RCC 7860 (cell line): Measurements from ENCODE around the gene SS18.

Experiments used
- DNase-seq: peaks from one replicate; pipeline ENCODE4 v3.0.0-alpha.2; 2015; ENCODE audit warnings: low spot score
- FAIRE-seq: peaks from 2 replicates; lab custom pipeline; 2012; peaks lifted over from hg19 to GRCh38; lab: Jason Lieb, UNC

The SS18 gene

GRCh38 chr18:26074246-26074645 lies 16.2 kb downstream of the SS18 start:
- FAIRE-seq, result no peak
- DNase-seq, result no peak

- FAIRE-seq (no peak), DNase-seq (no peak)
Measured at GRCh38 chr18:26073758-26074157, 16.7 kb downstream of the SS18 start.

DNA sequence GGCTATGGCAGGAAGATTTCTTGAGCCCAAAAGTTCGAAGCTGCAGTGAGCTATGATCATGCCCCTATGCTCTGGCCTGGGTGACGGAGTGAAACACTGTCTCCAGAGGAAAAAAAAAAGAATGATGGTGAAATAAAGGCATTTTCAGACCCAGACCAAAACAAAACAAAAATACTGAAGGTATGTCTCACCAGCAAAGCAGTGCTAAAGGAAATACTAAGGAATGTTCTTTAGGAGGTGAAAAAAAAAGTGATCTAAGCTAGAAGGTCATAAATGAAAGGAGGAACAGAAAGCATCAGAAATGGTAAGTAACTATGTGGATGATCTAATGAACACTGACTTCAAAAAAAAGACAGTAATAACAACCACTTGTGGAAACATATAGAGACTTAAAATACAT lies 18.7 kb downstream of the SS18 start:
- DNase-seq (no peak), FAIRE-seq (no peak)

DNA sequence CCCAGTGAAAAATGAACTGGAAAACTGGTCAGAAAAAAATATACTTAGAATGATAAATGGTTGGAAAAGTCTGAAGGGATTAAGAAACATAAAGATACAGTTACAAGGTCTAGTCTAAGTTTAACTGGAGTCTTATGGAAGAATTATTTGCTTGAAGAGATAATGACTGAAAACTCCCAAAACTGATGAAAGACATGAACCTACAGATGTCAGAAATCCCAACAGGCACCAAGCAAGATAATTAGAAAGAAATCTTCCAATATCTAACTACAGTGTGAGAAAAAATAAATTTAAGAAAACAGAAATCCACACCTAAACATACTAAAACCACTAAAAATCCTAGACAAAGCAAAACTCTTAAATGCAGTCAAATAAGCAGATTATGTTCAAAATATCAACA lies 19.4 kb downstream of the SS18 start:
- FAIRE-seq (no peak), DNase-seq (no peak)

DNA sequence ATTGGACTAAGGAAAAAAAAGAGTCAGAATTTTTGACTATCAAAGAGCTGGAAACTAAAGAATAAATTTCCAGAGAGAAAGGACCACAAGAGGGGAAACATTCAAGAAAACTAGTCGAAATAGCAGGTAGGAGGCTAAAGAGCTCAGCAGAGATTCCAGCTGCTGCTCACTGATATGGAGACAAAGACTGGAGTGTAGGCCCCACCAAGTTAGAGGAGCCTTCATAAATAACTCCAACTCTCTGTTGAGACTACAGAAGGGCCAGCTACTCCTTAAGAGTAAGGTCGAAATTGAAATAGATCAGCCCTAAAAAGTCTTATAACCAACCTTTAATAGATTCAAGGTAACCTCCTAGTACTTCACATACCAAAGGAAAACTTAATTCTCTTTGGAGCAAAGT lies 31.1 kb downstream of the SS18 start:
- FAIRE-seq (no peak), DNase-seq (no peak)

DNA sequence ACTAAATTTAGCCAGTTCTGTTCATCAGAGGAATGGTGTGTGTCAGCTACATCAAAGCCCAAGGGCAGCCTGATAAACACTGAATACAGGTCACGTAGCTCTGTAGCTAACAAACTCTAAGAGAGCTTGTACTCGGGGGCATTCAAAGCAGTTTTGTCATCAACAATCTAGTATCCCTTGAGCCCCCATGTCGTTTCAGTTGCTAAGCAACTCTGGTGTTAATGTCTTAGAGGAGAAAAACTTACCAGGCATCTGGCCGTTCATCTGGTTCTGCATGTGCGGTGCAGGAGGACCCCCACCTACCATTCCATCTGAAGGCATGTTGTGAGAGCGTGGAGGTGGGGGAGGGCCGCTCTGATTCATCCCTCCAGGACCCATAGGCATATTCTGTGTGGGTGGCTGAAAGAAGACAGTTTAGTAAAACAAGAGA lies 33.1 kb downstream of the SS18 start:
- FAIRE-seq (no peak), DNase-seq (no peak)

GRCh38 chr18:26056291-26056690 lies 34.1 kb downstream of the SS18 start:
- no peak for DNase-seq
- no peak for FAIRE-seq

- FAIRE-seq, result no peak
- DNase-seq, result peak; percentile 5
Measured at GRCh38 chr18:26052505-26052904, 37.9 kb downstream of the SS18 start.

- FAIRE-seq, result no peak
Measured at GRCh38 chr18:26051843-26052242, 38.6 kb downstream of the SS18 start.

GRCh38 chr18:26046419-26047077 lies 43.9 kb downstream of the SS18 start:
- FAIRE-seq (no peak), DNase-seq (no peak)

More at GRCh38 chr18:26051843-26052242, 38.6 kb downstream of the SS18 start:
- no peak for DNase-seq

- DNase-seq (no peak), FAIRE-seq (no peak)
Measured at GRCh38 chr18:26044807-26045206, 45.6 kb downstream of the SS18 start.

DNA sequence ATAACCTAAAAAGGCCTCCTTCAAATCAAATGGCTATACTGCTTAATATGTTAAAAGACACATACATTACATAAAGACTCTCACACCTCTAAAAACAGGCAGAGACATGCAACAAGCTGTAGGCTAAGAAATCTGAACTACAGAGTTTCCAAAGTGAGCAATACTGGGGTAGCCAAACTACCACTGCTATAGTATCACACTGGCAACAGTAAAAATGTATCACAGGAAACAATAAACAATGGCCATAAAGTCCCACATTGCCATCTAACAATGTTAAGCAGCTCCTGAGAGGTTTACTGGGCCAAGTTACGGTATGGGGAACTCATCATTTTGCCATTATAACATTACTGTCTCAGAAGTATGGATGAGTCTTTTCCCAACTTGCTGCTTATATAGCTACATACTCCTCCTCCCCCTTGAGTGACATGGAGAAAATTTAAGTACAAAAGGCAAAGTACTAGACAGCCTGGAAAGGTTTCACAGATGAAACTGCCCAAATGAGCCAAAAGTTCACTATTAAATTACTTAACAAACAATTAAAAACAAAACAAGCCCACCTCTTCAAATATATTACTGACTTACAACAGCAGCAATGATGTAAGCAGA lies 50.3 kb downstream of the SS18 start:
- no peak for DNase-seq
- FAIRE-seq, result no peak

DNA sequence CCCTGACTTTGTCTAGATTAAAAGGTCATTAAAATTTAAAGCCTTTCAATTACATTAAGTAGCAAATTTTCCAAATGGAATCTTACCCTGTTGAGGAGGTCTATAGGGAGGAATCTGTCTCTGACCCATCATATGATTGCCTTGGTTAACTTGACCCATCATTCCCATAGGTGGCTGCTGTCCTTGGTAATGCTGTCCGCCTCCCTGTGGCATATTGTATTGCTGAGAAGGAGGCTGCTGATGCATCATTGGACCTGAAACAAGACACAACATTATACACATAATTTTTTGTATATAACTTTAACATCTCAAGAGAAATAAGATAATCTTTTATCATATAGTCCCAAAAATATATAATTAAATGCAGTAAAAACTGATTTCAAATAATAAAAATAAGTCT lies 51.2 kb downstream of the SS18 start:
- DNase-seq (no peak), FAIRE-seq (no peak)

DNA sequence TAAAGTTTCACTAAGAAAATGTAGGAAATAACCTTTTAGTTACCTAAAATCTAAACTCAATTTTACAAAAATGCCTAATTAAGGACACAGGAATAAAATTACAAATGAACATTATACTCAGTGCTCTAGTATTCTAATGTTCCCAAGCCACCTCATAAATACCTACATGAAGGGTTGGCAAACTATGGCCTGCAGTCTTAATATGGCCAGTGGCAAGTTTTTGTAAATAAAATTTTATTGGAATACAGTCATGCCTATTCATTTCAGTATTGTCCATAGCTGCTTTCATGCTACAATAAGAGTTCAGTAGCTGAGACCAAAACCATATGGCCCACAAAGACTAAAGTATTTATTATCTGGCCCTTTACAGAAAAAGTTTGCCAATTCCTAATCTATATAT lies 53.8 kb downstream of the SS18 start:
- DNase-seq, result no peak
- no peak for FAIRE-seq

GRCh38 chr18:26034850-26035497 lies 55.4 kb downstream of the SS18 start:
- no peak for FAIRE-seq

GRCh38 chr18:26022585-26022984 lies 67.8 kb downstream of the SS18 start:
- FAIRE-seq (no peak), DNase-seq (no peak)

More at GRCh38 chr18:26034850-26035497, 55.4 kb downstream of the SS18 start:
- DNase-seq, result no peak

DNA sequence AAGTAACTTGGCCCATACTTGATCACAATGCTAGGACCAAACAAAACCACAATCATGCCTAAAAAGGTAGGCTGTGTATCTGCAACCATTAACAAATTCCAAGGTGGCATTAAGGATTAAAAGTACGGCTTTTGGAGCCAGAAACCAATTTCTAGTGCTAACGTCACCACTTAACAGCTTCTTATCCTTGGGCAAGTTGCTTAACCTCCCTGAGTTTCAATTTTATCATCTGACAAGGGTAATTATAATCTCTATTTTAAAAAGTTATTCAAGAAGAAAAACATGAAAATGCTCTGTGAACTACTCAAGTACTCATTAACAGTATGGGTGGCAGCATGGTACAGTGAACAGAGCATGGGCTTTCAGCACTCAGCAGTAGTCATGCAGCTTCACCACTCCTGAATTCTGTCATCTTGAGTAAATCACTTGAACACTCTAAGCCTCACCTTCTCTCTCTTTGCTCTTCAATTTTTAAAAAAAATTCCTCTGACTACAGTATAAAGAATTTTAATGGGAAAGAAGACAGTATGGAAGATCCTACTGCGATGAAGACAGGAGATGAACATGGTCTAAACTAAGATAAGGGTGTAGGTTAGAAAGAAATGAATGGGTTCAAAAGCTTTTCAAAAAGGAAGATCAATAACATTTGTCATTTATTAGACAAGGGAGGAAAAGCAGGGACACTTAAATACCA lies 69.2 kb downstream of the SS18 start:
- no peak for FAIRE-seq

GRCh38 chr18:26017929-26018328 lies 72.5 kb downstream of the SS18 start:
- FAIRE-seq (no peak), DNase-seq (no peak)

More for the DNA sequence above, 69.2 kb downstream of the SS18 start:
- DNase-seq, result no peak

GRCh38 chr18:26014462-26014861 lies 76.0 kb downstream of the SS18 start:
- DNase-seq (no peak), FAIRE-seq (no peak)

DNA sequence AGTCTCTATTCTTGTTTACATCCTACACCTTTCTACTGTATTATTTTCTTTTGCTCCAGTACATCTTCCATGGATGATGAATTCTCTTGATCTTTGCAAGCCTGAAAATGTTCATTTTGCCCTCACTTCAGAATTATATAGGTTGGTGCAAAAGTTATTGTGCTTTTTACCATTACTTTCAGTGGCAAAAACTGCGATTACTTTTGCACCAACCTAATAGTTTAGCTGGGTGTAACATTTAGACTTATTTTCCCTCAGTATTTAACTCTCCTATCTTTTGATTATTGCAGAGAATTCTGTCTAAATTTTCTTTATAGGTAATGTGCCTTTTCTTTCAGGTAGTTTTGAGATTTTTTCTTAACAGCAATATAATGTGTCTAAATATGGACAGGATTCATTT lies 81.8 kb downstream of the SS18 start:
- no peak for DNase-seq

GRCh38 chr18:26008096-26008495 lies 82.3 kb downstream of the SS18 start:
- DNase-seq, result no peak
- no peak for FAIRE-seq

More for the DNA sequence above, 81.8 kb downstream of the SS18 start:
- no peak for FAIRE-seq

- FAIRE-seq, result no peak
- no peak for DNase-seq
Measured at GRCh38 chr18:26005950-26006349, 84.5 kb downstream of the SS18 start.
